A549 (cell line): Measurements from ENCODE around the gene UTS2R.
"Not testable (repeated sequence)": the region's sequence is repeated elsewhere in the genome, so short reads cannot be mapped to it uniquely, and the experiment has no call there.

Experiments used
- CBX2 ChIP-seq: fragments of 200-600 bp; sonication (generic); IDR thresholded peaks from 2 replicates; pipeline ENCODE4 v1.6.1; 2016; ENCODE audit warnings: low read depth, mild to moderate bottlenecking, borderline replicate concordance
- CHD2 ChIP-seq: fragments of 150-350 bp; IDR thresholded peaks from 2 replicates; pipeline ENCODE4 v1.6.1; 2014; ENCODE audit warnings: low read length; ENCODE audit not compliant: partially characterized antibody
- EP300 ChIP-seq, 2 experiments: fragments of >200 bp; sonication (Bioruptor Twin); formaldehyde crosslinking; IDR thresholded peaks; 2 replicates in 1 of 2; 3 replicates in 1 of 2; pipeline ENCODE4 v1.6.1; 2016 to 2017
- GATA3 ChIP-seq: IDR thresholded peaks from 2 replicates; pipeline ENCODE4 v1.6.1; 2012; ENCODE audit warnings: borderline replicate concordance
- POLR2A ChIP-seq: IDR thresholded peaks from 2 replicates; pipeline ENCODE4 v1.6.1; 2012; ENCODE audit warnings: mild to moderate bottlenecking, low read length
- RAD21 ChIP-seq, 2 experiments: fragments of >200 bp in 1 of 2; sonication (Bioruptor Twin) in 1 of 2; formaldehyde crosslinking in 1 of 2; IDR thresholded peaks in 1 of 2; conservative IDR thresholded peaks in 1 of 2; 2 replicates in 1 of 2; 3 replicates in 1 of 2; pipeline ENCODE4 v1.6.1; 2012 to 2018; ENCODE audit warnings: inconsistent platforms in 1 of 2
- RCOR1 ChIP-seq: fragments of 150-350 bp; IDR thresholded peaks from 2 replicates; pipeline ENCODE4 v1.6.1; 2014; ENCODE audit warnings: antibody characterized with exemption, low read length, low read depth
- TF ChIP-seq, protein P1 (sequence below): fragments of >200 bp; sonication (Bioruptor Twin); formaldehyde crosslinking; IDR thresholded peaks from 3 replicates; pipeline ENCODE4 v1.5.1; 2016
- TF ChIP-seq, protein P2 (sequence below): fragments of >200 bp; sonication (Bioruptor Twin); formaldehyde crosslinking; IDR thresholded peaks from 3 replicates; pipeline ENCODE4 v1.6.1; 2016

DNA sequence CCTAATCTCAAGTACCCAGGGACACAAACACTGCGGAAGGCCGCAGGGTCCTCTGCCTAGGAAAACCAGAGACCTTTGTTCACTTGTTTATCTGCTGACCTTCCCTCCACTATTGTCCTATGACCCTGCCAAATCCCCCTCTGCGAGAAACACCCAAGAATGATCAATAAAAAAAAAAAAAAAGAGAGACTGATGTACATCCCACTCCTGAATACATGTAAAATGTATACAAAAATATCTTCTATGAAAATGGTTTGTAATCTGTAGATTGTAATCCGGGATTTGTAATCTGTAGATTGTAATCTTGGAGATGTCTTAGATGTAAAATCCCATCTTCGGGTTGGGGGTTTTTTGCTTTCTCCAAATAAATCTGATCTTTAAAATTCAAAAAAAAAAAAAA, 5.7 kb downstream of the UTS2R start:
- TF ChIP-seq, protein P1, sequence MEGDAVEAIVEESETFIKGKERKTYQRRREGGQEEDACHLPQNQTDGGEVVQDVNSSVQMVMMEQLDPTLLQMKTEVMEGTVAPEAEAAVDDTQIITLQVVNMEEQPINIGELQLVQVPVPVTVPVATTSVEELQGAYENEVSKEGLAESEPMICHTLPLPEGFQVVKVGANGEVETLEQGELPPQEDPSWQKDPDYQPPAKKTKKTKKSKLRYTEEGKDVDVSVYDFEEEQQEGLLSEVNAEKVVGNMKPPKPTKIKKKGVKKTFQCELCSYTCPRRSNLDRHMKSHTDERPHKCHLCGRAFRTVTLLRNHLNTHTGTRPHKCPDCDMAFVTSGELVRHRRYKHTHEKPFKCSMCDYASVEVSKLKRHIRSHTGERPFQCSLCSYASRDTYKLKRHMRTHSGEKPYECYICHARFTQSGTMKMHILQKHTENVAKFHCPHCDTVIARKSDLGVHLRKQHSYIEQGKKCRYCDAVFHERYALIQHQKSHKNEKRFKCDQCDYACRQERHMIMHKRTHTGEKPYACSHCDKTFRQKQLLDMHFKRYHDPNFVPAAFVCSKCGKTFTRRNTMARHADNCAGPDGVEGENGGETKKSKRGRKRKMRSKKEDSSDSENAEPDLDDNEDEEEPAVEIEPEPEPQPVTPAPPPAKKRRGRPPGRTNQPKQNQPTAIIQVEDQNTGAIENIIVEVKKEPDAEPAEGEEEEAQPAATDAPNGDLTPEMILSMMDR: not testable (repeated sequence)
- not testable (repeated sequence) for TF ChIP-seq CBX2; RCOR1; EP300 (IDR thresholded peaks at IDR 0.05); CHD2; POLR2A; RAD21 (conservative IDR thresholded peaks at IDR 0.05 in 1 of 2, IDR thresholded peaks at IDR 0.05 in 1 of 2); GATA3
- TF ChIP-seq, protein P2, sequence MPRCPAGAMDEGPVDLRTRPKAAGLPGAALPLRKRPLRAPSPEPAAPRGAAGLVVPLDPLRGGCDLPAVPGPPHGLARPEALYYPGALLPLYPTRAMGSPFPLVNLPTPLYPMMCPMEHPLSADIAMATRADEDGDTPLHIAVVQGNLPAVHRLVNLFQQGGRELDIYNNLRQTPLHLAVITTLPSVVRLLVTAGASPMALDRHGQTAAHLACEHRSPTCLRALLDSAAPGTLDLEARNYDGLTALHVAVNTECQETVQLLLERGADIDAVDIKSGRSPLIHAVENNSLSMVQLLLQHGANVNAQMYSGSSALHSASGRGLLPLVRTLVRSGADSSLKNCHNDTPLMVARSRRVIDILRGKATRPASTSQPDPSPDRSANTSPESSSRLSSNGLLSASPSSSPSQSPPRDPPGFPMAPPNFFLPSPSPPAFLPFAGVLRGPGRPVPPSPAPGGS: not testable (repeated sequence)
